Activated naive CD8-positive, alpha-beta T cell (primary cell): ENCODE results near the gene SLC24A4.
A peak's percentile ranks its signal among the peaks of the same experiment; 100 is the strongest.
"Not testable (repeated sequence)": the region's sequence is repeated elsewhere in the genome, so short reads cannot be mapped to it uniquely, and the experiment has no call there.

Experiments
- H3K27ac Mint-ChIP-seq: one replicate; pipeline ENCODE4 v1.8.0; 2021; ENCODE audit warnings: mixed read lengths
- H3K27me3 Mint-ChIP-seq: one replicate; pipeline ENCODE4 v1.8.0; 2021; ENCODE audit warnings: mixed read lengths
- H3K36me3 Mint-ChIP-seq: one replicate; pipeline ENCODE4 v1.8.0; 2021; ENCODE audit warnings: mixed read lengths
- H3K4me1 Mint-ChIP-seq: one replicate; pipeline ENCODE4 v1.8.0; 2021; ENCODE audit warnings: low read depth, mixed read lengths
- H3K4me3 Mint-ChIP-seq: one replicate; pipeline ENCODE4 v1.8.0; 2021; ENCODE audit warnings: mild to moderate bottlenecking, mixed read lengths
- H3K9me3 Mint-ChIP-seq: one replicate; pipeline ENCODE4 v1.8.0; 2021; ENCODE audit warnings: low read depth, mixed read lengths

The SLC24A4 gene

DNA sequence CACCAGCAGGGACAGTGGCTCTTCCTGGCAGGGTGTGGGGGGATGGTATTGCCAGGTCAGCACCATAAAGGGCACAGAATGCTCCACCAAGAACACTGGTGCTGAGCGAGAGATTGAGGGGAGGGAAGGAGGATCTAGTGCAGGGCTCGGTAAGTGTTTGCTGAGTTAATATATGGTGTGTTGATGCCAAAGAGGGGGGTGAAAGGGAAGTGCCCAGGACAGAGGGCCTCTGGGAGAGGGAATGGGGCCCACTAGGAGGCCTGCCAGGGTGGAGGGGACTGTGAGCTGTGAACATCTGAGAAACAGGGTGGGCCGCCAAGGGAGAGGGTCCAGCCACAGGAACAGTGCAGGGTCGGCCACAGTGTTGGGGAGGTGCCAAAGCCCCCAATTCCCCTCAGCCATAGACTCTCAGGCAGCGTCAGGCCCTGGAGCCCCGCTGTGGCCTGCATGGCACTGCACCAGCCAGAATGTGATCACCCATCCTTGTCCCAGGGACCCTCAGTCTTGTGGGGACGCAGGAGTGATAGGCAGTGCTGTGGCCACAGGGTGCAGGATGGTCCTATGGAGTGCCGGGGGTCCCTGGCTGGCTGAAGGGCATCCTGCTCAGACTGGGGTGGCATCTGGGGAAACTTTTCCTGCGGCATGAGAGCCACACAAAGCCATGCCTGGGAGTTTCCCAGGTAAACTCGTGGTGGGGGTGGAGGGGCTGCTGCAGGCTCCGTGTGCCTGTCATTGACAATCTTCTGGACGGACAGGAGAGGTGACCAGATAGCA, 202.5 kb downstream of the SLC24A4 start:
- Mint-ChIP-seq H3K36me3 (peaks cover 7% of the 10 kb centered on the region), H3K9me3 (peaks cover 9% of the 10 kb centered on the region), H3K27me3 (no peaks in the 10 kb centered on the region), H3K27ac (peak overlapping the region; percentile 76), H3K4me1 (peaks cover 72% of the 10 kb centered on the region), H3K4me3 (no peak overlapping the region)

DNA sequence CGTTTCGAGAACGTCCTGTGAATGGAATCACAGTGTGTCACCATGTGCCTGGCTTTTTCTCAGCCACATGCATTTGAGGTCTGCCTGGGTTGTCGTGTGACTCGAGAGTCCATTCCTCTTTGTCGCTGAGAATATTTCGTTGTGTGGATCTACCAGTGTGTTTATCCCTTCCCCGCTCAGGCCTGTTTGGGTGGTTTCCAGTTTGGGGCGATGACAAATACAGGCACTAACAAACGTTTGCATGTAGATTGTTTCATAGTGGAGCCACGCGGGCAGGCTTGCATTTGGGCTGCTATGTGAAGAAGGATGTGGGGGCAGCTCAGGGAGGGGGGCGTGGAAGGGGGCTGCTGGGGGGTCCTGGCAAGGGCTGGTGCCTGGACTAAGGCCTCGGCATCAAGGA, 204.8 kb downstream of the SLC24A4 start:
- Mint-ChIP-seq H3K27me3 (no peaks in the 10 kb centered on the region), H3K4me3 (peak overlapping the region; percentile 23), H3K9me3 (no peaks in the 10 kb centered on the region), H3K36me3 (peaks cover 3% of the 10 kb centered on the region), H3K27ac (peak overlapping the region; percentile 81), H3K4me1 (peaks cover 76% of the 10 kb centered on the region)

DNA sequence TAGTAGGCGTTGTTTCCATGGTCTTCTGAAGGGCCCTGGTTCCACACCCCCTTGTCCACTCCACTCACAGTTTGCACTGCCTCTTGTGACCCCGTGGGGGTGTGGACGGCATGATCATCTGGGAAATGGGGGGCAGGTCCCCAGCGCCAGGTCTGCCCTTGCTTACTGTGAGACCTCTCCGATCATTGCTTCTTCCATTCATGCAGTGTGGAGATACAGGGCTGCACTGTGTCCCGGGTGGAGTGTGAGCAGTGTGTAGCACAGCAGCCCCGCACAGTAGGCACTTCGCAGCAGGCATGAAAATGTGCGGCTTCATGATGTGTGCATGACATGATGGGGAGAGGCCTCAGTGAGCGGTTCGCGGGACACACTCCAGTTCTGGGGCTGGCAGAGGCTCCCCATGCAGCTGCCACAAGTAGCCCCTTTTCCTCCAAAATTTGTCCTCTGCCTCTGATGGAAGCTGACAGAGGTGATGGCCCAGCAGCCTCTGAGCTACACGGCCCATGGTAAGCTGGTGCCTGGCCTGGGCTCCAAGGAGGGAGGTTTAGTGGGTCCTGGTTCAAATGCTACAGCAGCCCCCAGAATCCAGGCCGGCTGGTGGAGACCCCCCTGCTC, 205.6 kb downstream of the SLC24A4 start:
- no peaks in the 10 kb centered on the region for H3K27me3 Mint-ChIP-seq
- H3K9me3 Mint-ChIP-seq: no peaks in the 10 kb centered on the region
- H3K4me1 Mint-ChIP-seq: peaks cover 78% of the 10 kb centered on the region
- peaks cover 3% of the 10 kb centered on the region for H3K36me3 Mint-ChIP-seq
- H3K4me3 Mint-ChIP-seq: no peak overlapping the region
- peak overlapping the region; percentile 100 for H3K27ac Mint-ChIP-seq

DNA sequence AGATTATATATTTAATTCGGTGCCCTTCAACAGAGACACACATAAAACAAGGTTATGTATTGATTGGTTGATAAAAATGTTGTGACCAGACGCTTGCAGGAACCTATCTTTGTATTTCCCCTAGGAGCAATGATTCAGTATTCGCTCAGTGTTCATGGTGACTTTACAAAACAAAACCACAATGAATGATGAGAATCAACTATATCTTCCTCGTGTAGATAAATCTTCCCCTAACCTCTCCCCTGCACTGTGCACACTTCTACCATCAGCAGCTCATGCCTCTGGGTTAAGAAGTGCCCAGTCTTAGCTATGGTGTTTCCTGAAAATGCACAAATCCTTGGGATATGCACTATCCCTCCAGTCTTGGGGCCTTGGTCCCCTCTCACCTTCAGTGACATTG, 206.9 kb downstream of the SLC24A4 start:
- peak overlapping the region; percentile 33 for H3K4me3 Mint-ChIP-seq
- H3K4me1 Mint-ChIP-seq: peaks cover 76% of the 10 kb centered on the region
- H3K9me3 Mint-ChIP-seq: no peaks in the 10 kb centered on the region
- H3K27ac Mint-ChIP-seq: peak overlapping the region; percentile 100
- H3K36me3 Mint-ChIP-seq: peaks cover 3% of the 10 kb centered on the region
- H3K27me3 Mint-ChIP-seq: no peaks in the 10 kb centered on the region

DNA sequence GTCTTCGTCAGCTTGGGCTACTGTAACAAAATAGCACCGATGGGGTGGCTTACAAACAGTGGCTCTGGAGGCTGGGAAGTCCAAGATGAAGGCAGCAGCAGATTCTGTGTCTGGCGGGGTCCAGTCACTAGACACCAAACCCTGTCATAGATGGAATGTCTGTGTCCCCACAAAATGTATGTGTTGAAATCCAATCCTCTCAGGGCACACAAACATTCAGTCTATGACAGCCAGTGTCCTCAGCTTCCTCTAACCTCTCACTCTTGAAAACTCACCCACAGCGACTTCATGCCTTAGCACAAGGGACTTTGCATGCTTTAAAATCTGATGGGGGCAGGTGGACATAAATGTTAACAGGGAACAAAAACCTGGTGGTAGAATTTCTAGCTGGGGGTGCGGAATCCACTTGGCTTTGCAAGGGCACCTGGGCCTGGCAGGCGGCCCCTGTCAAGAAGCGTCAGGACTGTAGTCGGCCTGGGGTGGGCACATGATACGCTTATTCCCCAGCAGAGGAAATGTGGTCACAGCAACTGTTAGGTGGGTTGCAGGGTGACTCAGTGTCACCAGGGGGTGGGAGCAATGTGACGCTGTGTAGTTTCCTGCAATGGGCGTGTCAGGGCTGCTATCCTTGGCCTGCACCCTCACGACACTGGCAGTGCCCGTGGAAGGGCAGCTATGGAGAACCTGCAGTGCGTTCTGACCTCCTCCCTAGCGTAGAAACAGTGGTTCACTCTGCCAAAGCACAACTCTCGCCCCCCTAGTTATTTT, 208.3 kb downstream of the SLC24A4 start:
- H3K36me3 Mint-ChIP-seq: peaks cover 6% of the 10 kb centered on the region
- H3K9me3 Mint-ChIP-seq: no peaks in the 10 kb centered on the region
- H3K4me3 Mint-ChIP-seq: peak overlapping the region; percentile 86
- peak overlapping the region; percentile 100 for H3K27ac Mint-ChIP-seq
- H3K4me1 Mint-ChIP-seq: peaks cover 80% of the 10 kb centered on the region
- no peaks in the 10 kb centered on the region for H3K27me3 Mint-ChIP-seq

DNA sequence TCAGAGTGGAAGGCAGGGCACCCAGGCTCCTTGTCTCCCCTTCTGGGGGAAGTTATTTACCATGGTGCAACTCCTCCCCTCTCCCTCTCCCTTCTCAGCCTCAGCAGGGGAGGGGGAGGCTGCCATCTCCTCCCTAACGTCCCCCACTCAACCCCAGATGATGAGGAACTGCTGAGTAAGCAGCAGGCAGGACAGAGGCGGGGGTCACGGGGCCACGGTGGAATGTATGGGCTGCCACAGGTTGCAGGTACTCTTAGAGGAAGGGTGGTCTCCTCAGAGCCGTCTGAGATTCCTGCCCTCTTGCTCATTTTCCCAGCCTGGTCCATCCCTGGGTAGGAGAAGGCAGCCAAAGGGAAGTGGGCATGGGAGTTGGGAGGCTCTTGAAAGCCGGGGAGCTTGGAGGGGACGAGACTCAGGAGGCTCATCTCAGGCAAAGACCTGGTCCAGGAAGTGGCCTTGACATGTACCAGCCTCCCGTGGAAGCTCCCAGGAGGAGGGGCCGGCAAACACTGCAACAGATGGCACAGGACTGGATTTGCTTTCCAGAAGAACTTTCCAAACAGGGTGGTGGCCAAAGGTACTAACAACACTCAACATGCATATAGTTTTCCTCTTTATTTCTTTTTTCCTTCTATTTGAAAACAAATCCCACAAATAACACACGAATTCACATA, 209.7 kb downstream of the SLC24A4 start:
- Mint-ChIP-seq H3K9me3 (no peaks in the 10 kb centered on the region), H3K4me1 (peaks cover 83% of the 10 kb centered on the region), H3K4me3 (peak overlapping the region; percentile 7), H3K27ac (peak overlapping the region; percentile 100), H3K27me3 (no peaks in the 10 kb centered on the region), H3K36me3 (peaks cover 6% of the 10 kb centered on the region)

DNA sequence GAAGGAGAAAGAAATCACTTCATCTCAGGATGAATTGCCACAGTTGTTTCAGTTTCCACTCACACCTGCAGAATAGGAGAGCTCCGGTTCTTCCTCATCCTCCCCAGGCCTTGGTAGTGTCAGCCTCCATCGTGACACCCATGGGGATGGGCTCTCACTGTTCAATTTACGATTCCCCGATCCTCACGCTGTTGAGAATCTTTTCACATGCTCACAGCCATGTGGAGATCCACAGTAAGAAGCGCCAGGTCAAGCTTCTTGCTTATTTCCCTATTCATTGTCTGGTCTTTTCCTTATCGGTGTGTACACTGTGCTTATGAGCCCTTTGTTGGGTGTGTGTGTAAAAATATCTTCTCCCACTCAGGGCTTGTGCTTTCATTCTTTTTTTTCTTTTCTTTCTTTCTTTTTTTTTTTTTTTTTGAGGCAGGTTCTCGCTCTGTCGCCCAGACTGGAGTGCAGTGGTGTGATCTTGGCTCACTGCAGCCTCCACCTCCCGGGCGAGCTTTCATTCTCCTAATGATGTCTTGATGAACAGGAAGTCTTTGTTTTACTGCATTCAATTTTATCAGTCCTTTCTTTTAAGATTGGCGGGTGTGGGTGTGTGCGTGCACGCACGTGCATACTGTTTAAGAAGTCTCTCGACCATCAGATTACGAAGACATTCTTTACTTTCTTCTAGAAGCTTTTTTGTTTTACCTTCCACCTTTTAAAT, 212.1 kb downstream of the SLC24A4 start:
- H3K9me3 Mint-ChIP-seq: no peaks in the 10 kb centered on the region
- H3K27me3 Mint-ChIP-seq: no peaks in the 10 kb centered on the region
- H3K4me1 Mint-ChIP-seq: peaks cover 84% of the 10 kb centered on the region
- H3K36me3 Mint-ChIP-seq: peaks cover 6% of the 10 kb centered on the region
- peak overlapping the region; percentile 78 for H3K4me3 Mint-ChIP-seq
- peak overlapping the region; percentile 92 for H3K27ac Mint-ChIP-seq

DNA sequence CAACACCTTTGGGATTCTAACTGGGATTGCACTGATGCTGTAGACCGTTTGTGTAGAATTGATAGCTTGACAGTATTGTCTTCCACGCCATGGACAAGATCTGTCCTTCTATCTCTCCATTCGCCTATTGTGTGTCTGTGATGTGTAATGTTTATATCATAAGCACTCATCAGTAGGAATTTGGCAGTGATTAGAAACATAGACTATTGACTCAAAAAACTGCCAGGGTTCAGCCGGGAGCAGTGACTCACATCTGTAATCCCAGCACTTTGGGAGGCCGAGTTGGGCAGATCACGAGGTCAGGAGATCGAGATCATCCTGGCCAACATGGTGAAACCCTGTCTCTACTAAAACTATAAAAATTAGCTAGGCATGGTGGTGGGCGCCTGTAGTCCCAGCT, 213.3 kb downstream of the SLC24A4 start:
- H3K27me3 Mint-ChIP-seq, H3K9me3 Mint-ChIP-seq, H3K36me3 Mint-ChIP-seq: not testable (repeated sequence)
- Mint-ChIP-seq H3K4me1 (peaks cover 84% of the 10 kb centered on the region), H3K4me3 (peak overlapping the region; percentile 67), H3K27ac (peak overlapping the region; percentile 28)

DNA sequence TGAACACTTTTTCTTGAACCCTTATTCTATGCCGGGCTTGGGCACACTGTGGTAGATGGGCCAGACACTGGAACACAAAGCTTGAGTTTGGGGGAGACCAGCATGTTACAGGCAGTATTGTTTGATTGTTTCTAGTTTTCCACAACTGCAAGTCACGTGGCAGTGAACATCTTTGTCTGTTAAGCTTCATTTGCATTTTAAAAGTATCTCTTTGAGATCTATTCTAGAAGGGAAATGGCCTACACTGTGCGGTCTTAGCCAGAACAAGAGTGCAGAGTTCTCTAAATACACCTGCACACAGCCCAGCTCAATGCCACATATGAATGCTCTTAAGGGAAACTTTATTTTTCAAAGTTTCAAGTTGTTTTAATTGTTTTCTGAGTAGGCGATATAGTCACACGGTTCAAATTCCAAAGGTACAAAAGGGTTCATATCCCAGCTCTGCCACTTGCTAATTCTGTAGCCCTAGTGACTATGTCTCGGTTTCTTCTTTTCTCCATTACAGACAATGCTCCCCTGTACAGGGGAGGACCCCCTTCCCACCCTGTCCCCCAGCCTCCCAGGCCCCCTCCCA, 215.5 kb downstream of the SLC24A4 start:
- H3K4me1 Mint-ChIP-seq: peaks cover 78% of the 10 kb centered on the region
- peak overlapping the region; percentile 75 for H3K27ac Mint-ChIP-seq
- peak overlapping the region; percentile 35 for H3K4me3 Mint-ChIP-seq
- peaks cover 2% of the 10 kb centered on the region for H3K36me3 Mint-ChIP-seq
- no peaks in the 10 kb centered on the region for H3K9me3 Mint-ChIP-seq
- H3K27me3 Mint-ChIP-seq: no peaks in the 10 kb centered on the region

DNA sequence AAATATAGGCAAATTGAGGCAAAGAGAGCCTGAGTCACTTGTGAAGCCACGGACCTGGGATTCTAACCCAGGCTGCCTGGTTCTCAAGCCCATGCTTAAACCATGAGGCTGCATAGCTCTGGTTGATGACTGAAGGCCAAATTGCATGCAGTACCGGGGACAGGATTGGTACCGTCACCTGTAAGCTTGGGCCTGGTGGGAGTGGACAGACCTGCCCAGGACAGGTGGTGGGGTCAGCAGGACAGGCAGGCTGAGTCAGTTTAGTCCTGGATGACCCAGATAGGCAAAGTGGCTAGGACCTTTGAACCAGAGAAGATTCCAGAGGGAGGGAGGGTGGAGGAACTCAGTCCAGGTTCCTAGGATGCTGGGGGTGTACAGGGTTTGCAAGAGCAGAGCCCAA, 216.5 kb downstream of the SLC24A4 start:
- no peak overlapping the region for H3K4me3 Mint-ChIP-seq
- peaks cover 76% of the 10 kb centered on the region for H3K4me1 Mint-ChIP-seq
- no peaks in the 10 kb centered on the region for H3K9me3 Mint-ChIP-seq
- H3K36me3 Mint-ChIP-seq: peaks cover 2% of the 10 kb centered on the region
- no peaks in the 10 kb centered on the region for H3K27me3 Mint-ChIP-seq
- peak overlapping the region; percentile 61 for H3K27ac Mint-ChIP-seq

DNA sequence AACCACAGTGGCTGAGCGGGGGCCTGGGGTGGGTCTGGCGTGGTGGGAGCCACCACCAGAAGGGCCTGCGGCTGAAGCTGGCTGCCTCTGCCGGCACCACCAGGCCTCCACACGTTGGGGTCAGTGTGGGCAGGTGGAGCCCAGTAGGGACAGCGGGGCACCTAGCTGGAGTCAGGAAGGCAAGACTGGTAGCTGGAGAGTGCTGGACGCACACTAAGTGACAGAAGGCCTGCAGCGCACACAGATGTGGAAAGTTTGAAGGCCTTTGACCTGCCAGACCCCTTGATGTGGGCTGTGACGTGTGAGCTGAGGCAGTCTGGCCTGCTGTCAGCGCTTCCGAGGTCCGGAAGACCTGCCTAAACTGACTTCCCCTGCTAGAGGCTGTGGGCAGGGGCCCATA, 216.9 kb downstream of the SLC24A4 start:
- Mint-ChIP-seq H3K9me3 (no peaks in the 10 kb centered on the region), H3K4me1 (peaks cover 74% of the 10 kb centered on the region), H3K4me3 (no peak overlapping the region), H3K36me3 (peaks cover 2% of the 10 kb centered on the region), H3K27ac (no peak overlapping the region), H3K27me3 (no peaks in the 10 kb centered on the region)

DNA sequence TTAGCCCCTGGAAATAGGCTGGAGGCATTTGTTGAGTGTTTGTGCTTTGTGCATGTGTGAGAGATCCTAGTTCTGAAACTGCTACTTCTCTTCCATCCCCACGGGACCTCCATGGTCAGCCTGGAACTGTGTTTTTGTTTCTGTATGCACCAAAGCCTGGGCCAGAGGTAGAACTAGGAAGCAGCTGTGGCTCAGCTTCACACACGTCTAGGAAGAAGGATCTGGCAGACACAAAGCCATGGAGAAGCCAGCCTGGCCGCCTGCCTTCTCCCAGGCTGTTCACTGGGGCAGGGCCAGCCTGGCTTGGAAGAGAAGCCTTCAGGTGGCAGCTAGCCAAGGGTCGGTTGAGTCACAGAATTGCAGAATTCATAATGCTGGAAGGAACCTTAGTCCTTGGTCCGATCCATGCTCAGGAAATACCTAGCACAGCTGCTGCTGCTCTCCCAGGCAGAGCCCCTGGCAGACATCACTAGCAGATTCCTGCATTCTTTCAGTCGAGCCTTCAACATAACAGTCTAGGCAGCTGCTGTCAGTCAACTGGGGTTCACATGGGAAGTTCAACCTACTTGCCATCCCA, 217.6 kb downstream of the SLC24A4 start:
- H3K9me3 Mint-ChIP-seq: no peaks in the 10 kb centered on the region
- H3K4me3 Mint-ChIP-seq: peak overlapping the region; percentile 22
- peaks cover 68% of the 10 kb centered on the region for H3K4me1 Mint-ChIP-seq
- H3K36me3 Mint-ChIP-seq: no peaks in the 10 kb centered on the region
- H3K27ac Mint-ChIP-seq: peak overlapping the region; percentile 85
- no peaks in the 10 kb centered on the region for H3K27me3 Mint-ChIP-seq

DNA sequence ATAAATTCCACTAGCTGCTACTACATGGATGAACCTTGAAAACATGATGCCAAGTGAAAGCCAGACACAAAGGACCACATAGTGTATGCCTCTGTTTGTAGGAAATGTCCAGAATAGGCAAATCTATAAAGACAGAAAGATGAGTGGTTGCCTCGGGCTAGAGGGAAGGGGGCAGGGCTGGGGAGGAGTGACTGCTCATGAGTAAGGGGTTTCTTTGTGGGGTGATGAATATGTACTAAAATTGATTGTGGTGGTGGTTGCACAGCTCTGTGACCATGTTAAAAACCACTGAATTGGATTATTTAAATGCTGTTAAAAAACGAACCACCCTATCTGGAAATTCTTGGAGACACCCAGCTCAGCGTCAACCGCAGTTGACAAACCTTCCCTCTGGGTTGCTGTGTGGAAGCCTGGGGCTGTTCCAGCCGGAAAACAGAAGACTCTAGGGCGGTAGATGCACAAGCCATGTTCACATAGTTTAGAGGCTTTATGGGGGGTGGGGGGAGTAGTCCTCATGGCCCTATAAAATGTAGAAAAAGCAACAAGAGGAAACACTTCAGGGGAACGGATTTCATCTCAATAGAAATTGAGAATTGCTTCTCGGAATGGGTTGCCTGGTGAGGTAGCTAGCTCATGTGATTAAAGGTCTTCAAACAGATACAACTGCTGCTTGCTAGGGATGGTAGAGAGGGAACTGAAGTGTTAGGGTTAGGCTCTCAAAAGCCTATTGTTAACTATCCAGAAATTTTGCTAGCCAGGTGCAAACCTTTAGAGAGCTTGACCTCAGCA, 220.0 kb downstream of the SLC24A4 start:
- Mint-ChIP-seq H3K9me3 (no peaks in the 10 kb centered on the region), H3K27me3 (no peaks in the 10 kb centered on the region), H3K4me1 (peaks cover 59% of the 10 kb centered on the region), H3K27ac (no peak overlapping the region), H3K4me3 (no peak overlapping the region), H3K36me3 (no peaks in the 10 kb centered on the region)
